ENCODE data around the gene B3GALNT2. TPM values are rescaled to one million over a fixed set of nuclear protein-coding genes. Genes with fewer than 3 reads are reported as not detected.

B3GALNT2 gene
- total and polyA plus RNA-seq, 11 donors, result 5.4 to 25.9 (median 20.1) TPM

DNA sequence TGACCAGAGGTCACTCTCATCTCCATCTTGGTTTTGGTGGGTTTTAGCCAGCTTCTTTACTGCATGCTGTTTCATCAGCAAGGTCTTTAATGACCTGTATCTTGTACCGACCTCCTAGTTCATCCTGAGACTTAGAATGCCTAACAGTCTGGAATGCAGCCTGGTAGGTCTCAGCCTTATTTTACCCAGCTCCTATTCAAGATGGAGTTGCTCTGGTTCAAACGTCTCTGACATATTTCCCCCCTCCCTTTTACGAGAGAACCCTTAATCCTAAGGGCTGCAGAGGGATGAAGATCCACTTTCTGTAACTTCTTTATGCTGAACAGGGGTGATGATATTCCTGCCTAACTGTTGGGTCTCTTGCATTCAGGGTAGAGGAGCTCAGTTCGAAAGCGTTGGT, 93.8 kb downstream of the B3GALNT2 start:
- ATAC-seq (no peak), DNase-seq (no peak)
- no peaks in the 10 kb centered on the region for H3K9me3 ChIP-seq
- no peak overlapping the region for H3K4me3 ChIP-seq
- intact Hi-C loops (cut with DNase I), result loop anchor here in 6 of 10 donors (10.0 kb wide), 5 partner anchors 76 to 936 kb away; partner anchors contain the start of genes ARID4B (in 2 of the 6), GGPS1 (in 2 of the 6) and TARBP1 (in 1 of the 6)
- 90 to 93% (median 91%) methylated on average over 5 of the region's 5 CpGs for whole genome bisulfite sequencing, 4 donors
- peaks cover 0 to 15% (median 5%) of the 10 kb centered on the region in 9 donors for H3K36me3 ChIP-seq
- peaks cover 0 to 14% (median 3%) of the 10 kb centered on the region in 12 donors for H3K4me1 ChIP-seq
- no peaks in the 10 kb centered on the region for H3K27me3 ChIP-seq
- TF ChIP-seq, protein P1, sequence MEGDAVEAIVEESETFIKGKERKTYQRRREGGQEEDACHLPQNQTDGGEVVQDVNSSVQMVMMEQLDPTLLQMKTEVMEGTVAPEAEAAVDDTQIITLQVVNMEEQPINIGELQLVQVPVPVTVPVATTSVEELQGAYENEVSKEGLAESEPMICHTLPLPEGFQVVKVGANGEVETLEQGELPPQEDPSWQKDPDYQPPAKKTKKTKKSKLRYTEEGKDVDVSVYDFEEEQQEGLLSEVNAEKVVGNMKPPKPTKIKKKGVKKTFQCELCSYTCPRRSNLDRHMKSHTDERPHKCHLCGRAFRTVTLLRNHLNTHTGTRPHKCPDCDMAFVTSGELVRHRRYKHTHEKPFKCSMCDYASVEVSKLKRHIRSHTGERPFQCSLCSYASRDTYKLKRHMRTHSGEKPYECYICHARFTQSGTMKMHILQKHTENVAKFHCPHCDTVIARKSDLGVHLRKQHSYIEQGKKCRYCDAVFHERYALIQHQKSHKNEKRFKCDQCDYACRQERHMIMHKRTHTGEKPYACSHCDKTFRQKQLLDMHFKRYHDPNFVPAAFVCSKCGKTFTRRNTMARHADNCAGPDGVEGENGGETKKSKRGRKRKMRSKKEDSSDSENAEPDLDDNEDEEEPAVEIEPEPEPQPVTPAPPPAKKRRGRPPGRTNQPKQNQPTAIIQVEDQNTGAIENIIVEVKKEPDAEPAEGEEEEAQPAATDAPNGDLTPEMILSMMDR (IDR thresholded peaks at IDR 0.05), result no peak
- no peak overlapping the region for H3K27ac ChIP-seq

DNA sequence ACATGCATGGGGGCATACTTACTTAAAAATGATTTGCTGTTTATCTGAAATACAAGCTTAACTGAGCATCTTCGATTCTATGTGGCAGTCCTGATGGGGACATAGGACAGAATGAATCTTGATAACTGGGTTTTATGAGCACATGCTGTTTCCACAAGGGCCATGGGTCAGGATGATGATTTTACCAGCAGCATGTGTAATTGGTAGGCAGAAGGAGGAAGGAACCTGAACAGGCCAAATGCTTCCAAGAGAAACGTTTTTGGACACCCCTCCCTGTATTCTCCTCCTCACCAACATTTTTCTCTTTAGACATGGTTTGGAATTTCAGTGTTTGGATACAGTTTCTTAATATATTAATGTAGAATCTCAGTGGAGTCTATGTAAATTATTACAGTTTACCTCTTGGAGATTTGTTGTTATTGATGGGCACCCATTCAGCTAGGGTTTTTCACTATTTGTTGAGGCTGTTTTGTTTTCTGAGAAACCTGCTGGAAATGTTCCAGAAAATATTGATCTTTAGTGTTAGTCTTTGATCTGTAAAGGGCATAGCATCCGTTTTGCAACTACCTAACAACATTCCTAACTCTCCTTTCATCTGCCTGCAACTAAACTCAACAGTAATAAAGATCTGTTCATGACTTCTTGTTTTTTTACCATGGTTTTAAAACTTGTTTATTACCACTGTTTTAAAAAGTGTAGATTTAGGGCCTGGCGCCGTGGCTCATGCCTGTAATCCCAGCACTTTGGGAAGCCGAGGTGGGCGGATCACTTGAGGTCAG, 95.0 kb downstream of the B3GALNT2 start:
- H3K4me1 ChIP-seq, result peaks cover 0 to 14% (median 3%) of the 10 kb centered on the region in 12 donors
- 81 to 87% (median 83%) methylated on average over 7 of the region's 7 CpGs for WGBS, 4 donors
- intact Hi-C loops (cut with DNase I), result loop anchor here in 1 of 10 donors (10.0 kb wide), 1 partner anchor 74 kb away; no protein-coding TSS in a partner anchor
- no peak for ATAC-seq
- H3K27ac ChIP-seq, result no peak overlapping the region
- H3K4me3 ChIP-seq, result no peak overlapping the region
- H3K36me3 ChIP-seq, result peaks cover 0 to 12% (median 0%) of the 10 kb centered on the region in 9 donors
- DNase-seq, result no peak
- H3K27me3 ChIP-seq, result no peaks in the 10 kb centered on the region
- TF ChIP-seq, protein P1 (IDR thresholded peaks at IDR 0.05), result no peak
- no peak for TF ChIP-seq POLR2A (IDR thresholded peaks at IDR 0.05)
- no peaks in the 10 kb centered on the region for H3K9me3 ChIP-seq

DNA sequence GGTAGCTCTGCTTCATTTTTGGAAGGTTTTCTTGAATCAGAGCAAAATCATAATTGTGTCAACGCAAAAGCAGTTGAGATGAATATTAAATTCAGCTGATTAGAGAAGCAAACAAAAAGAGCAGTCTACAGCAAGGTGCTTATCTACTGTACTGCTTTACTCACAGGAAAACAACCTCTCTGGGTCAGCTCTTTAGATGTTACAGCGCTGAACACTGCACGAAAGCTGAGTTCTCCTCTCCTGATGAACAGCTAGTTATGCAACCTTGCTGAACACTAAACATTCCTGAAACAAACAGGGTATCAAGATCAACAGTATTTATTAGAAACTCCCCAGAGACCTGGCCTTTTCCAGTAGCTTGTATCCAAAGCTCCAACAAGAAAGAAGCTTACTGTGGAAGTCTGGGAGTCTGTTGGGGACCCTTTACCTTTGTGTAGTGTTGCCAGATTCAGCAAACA, 95.7 kb downstream of the B3GALNT2 start:
- H3K4me1 ChIP-seq, result peaks cover 0 to 14% (median 3%) of the 10 kb centered on the region in 12 donors
- no peak overlapping the region for H3K4me3 ChIP-seq
- 74 to 91% (median 82%) methylated on average over 3 of the region's 3 CpGs for WGBS, 4 donors
- ATAC-seq (no peak), DNase-seq (no peak)
- no peaks in the 10 kb centered on the region for H3K9me3 ChIP-seq
- intact Hi-C loops (cut with DNase I), result loop anchor here in 1 of 10 donors (10.0 kb wide), 1 partner anchor 74 kb away; no protein-coding TSS in a partner anchor
- TF ChIP-seq, protein P1 (IDR thresholded peaks at IDR 0.05), result no peak
- TF ChIP-seq POLR2A (IDR thresholded peaks at IDR 0.05), result no peak
- peaks cover 0 to 11% (median 0%) of the 10 kb centered on the region in 9 donors for H3K36me3 ChIP-seq
- no peaks in the 10 kb centered on the region for H3K27me3 ChIP-seq
- no peak overlapping the region for H3K27ac ChIP-seq

DNA sequence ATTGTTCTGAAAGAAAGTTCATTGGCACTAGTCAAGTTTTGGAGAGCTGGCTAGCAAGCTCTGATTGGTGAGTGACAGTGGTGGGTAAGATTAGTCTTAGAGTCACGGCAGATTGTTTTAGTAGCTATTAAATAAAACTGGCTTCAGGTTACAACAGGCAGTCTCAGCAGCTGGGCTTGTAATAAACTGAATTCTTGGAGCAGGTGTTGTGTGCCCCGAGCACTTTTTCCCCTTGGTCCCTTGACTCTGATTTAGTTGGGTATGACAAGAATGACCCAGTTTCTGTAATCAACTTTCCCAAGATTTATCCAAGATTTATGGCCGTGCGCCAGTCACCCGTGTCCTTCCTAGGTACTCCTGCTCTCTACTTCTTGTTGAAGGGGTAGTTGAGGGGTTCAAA, 96.8 kb downstream of the B3GALNT2 start:
- DNase-seq (no peak), ATAC-seq (no peak)
- Histone ChIP-seq H3K27ac (no peak overlapping the region), H3K4me1 (peaks cover 0 to 14% (median 3%) of the 10 kb centered on the region in 12 donors), H3K9me3 (no peaks in the 10 kb centered on the region), H3K4me3 (no peak overlapping the region), H3K36me3 (peaks cover 0 to 18% (median 6%) of the 10 kb centered on the region in 9 donors), H3K27me3 (no peaks in the 10 kb centered on the region)
- TF ChIP-seq, protein P1 (IDR thresholded peaks at IDR 0.05), result no peak
- no peak for TF ChIP-seq POLR2A (IDR thresholded peaks at IDR 0.05)
- intact Hi-C loops (cut with DNase I), result loop anchor here in 1 of 10 donors (10.0 kb wide), 1 partner anchor 73 kb away; no protein-coding TSS in a partner anchor
- WGBS, 4 donors, result 76 to 85% (median 83%) methylated on average over 5 of the region's 5 CpGs
